ENCODE measurements around the gene GMDS. TPM values are rescaled to one million over a fixed set of nuclear protein-coding genes. Genes with fewer than 3 reads are reported as not detected.

Gene GMDS
- total and polyA plus RNA-seq, 2 of the 4 experiments (the other 2 are of a cell fraction), result 7.3 to 21.9 TPM

GRCh38 chr6:1812487-1812886 lies 432.9 kb downstream of the GMDS start:
- Histone ChIP-seq H3K79me1 (ENCODE audit: low read depth in 1 of 2, low read length in 2 of 2) (no peaks in the 10 kb centered on the region), H3K56ac (ENCODE audit: extremely low read depth, insufficient read depth, low read length) (no peak overlapping the region), H4K20me1 (ENCODE audit: insufficient read depth, low read length) (no peaks in the 10 kb centered on the region), H3K9me3 (ENCODE audit: control insufficient read depth, insufficient read depth, low read length) (no peaks in the 10 kb centered on the region), H3K27me3 (ENCODE audit: control insufficient read depth, insufficient read depth, low read length) (no peaks in the 10 kb centered on the region), H4K8ac (ENCODE audit: low read depth in 2 of 2, low read length in 2 of 2) (no peak overlapping the region), H3K18ac (ENCODE audit: low read depth, low read length) (no peak overlapping the region; the same call in 1 of the 2 replicates), H2AK5ac (ENCODE audit: low read depth, low read length) (0 out of 2 replicates have a peak overlapping the region, but pooled peaks have one; percentile 33), H3K36me3 (ENCODE audit: control insufficient read depth, insufficient read depth, low read length) (no peaks in the 10 kb centered on the region), H2BK120ac (ENCODE audit: low read depth, low read length) (no peak overlapping the region; the same call in 1 of the 2 replicates), H2AFZ (replicated peaks; ENCODE audit: low read length, poor library complexity) (no peak overlapping the region), H4K5ac (ENCODE audit: low read depth, low read length) (no peak overlapping the region), H4K91ac (ENCODE audit: insufficient read depth, low read depth, low read length) (no peak overlapping the region), H3K14ac (replicated peaks; ENCODE audit: low read depth, low read length) (no peak overlapping the region), H3K4me3 (ENCODE audit: insufficient read depth, low read depth, low read length) (no peak overlapping the region), H2BK20ac (ENCODE audit: low read depth, low read length) (no peak overlapping the region; the same call in 1 of the 2 replicates), H3K27ac (ENCODE audit: insufficient read depth, low read length) (no peak overlapping the region), H3K4me1 (ENCODE audit: control insufficient read depth, insufficient read depth, low read length) (peaks cover 3% of the 10 kb centered on the region), H3K23ac (ENCODE audit: low read depth, low read length) (no peak overlapping the region), H2BK15ac (ENCODE audit: low read depth, low read length) (no peak overlapping the region), H3K4me2 (ENCODE audit: low read depth, low read length) (no peak overlapping the region), H3K4ac (ENCODE audit: low read depth, low read length) (no peak overlapping the region), H2BK5ac (ENCODE audit: low read depth, low read length, poor library complexity, severe bottlenecking) (no peak overlapping the region), H2AK9ac (replicated peaks; ENCODE audit: low read depth, low read length, poor library complexity) (no peak overlapping the region), H3K9ac (ENCODE audit: low read depth, low read length) (no peak overlapping the region), H3K9me1 (ENCODE audit: insufficient read depth, low read length) (no peaks in the 10 kb centered on the region)
- no TSS peak for BruUV-seq (replicated peaks)
- CTCF ChIA-PET, result interaction anchor here (0.7 kb wide), 1 partner anchor 549 kb away, joined by 13 read pairs; no protein-coding TSS in a partner anchor
- intact Hi-C loops (cut with micrococcal nuclease), result no loop called here
- DNase-seq (no peak), ATAC-seq (ENCODE audit: low read depth) (no peak)
- in situ Hi-C loops (cut with MboI; ENCODE audit: low sequenced_read_pairs), result no loop called here
- POLR2A ChIA-PET (ENCODE audit: unreplicated experiment), result no interaction called here
- TF ChIP-seq POLR2A (IDR thresholded peaks at IDR 0.05; ENCODE audit: low read depth, low read length), result no peak
- TF ChIP-seq, protein P1, sequence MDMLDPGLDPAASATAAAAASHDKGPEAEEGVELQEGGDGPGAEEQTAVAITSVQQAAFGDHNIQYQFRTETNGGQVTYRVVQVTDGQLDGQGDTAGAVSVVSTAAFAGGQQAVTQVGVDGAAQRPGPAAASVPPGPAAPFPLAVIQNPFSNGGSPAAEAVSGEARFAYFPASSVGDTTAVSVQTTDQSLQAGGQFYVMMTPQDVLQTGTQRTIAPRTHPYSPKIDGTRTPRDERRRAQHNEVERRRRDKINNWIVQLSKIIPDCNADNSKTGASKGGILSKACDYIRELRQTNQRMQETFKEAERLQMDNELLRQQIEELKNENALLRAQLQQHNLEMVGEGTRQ (IDR thresholded peaks at IDR 0.05; ENCODE audit: low read depth, low read length), result no peak
- TF ChIP-seq MXI1 (IDR thresholded peaks at IDR 0.05; ENCODE audit: borderline replicate concordance, low read depth, low read length), result no peak
- TF ChIP-seq SMC3 (IDR thresholded peaks at IDR 0.05; ENCODE audit: low read depth, low read length), result no peak
- 0 out of 2 replicates have a peak, but pooled peaks have one; percentile 2 for TF ChIP-seq CEBPB (IDR thresholded peaks at IDR 0.05; ENCODE audit: low read depth, low read length)
- WGBS, 2 experiments (ENCODE audit: extremely low coverage in 2 of 2, insufficient read length in 1 of 2), result no CpG with 5 or more reads among the region's 2 CpGs
- dilution Hi-C loops (cut with HindIII; ENCODE audit: low sequenced_read_pairs, unreplicated experiment), result no loop called here
